Astrocyte of the cerebellum (primary cell): Measurements from ENCODE around the gene COL23A1.

ENCODE experiments used
- DNase-seq: peaks from one replicate; pipeline ENCODE4 v3.0.0-alpha.2; 2011; ENCODE audit warnings: low read depth
- H3K4me3 ChIP-seq: 2 replicates; pipeline ENCODE4 v1.5.1; 2011; ENCODE audit warnings: mild to moderate bottlenecking, low read depth, low read length, moderate library complexity
- CTCF ChIP-seq: IDR thresholded peaks from 2 replicates; pipeline ENCODE4 v1.5.1; 2012; ENCODE audit warnings: low read length, low read depth, moderate library complexity, mild to moderate bottlenecking; ENCODE audit errors: missing control alignments
- in situ Hi-C: cut with HindIII; loops from 2 replicates; pipeline ENCODE4 v1.10.0; 2017; ENCODE audit warnings: low sequenced_read_pairs

Gene COL23A1

DNA sequence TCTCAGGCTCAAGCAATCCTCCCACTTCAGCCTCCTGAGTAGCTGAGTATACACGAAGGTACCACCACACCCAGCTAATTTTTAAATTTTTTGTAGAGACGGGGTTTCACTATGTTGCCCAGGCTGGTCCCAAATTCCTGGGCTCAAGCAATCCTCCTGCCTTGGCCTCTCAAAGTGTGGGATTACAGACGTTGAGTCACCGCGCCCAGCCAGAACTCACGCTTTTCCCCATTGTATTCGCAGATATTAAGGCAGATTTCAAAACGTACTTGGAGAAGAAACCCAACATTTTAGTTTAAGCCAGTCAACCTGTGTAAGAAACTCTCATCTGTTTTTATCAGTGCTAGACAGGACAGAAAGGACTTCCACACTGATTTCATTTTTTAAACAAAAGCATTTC is 26.6 kb downstream of the COL23A1 start:
- TF ChIP-seq CTCF = no peak
- no peak overlapping the region for H3K4me3 ChIP-seq
- in situ Hi-C loops = no loop called here
- no peak for DNase-seq

GRCh38 chr5:178561746-178562264 is 28.4 kb downstream of the COL23A1 start:
- no peak for DNase-seq
- no peak overlapping the region for H3K4me3 ChIP-seq
- in situ Hi-C loops = no loop called here
- no peak for TF ChIP-seq CTCF

- no peak overlapping the region for H3K4me3 ChIP-seq
- DNase-seq = no peak
- no peak for TF ChIP-seq CTCF
- in situ Hi-C loops = no loop called here
These were observed 29.3 kb downstream of the COL23A1 start for GRCh38 chr5:178560911-178561310.

DNA sequence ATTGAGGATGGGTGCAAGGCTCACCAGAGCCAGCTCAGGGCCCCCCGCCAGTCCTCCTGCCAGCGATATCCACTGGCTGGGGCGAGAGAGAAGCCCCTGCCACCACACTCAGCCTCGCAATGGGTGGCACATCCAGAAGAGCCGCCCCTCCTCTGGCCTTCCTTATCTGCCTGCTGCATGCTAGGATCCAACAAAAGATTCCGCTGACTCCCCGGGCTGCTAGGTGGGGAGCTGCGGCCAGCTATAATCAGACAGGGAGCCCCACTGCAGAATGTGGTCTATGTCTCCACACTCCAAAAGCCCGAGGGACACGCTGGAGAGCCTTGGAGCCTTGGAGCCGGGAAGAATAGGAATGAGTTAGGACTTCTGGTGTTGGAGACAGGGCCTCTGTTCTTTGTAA is 32.8 kb downstream of the COL23A1 start:
- no peak for TF ChIP-seq CTCF
- H3K4me3 ChIP-seq = no peak overlapping the region
- DNase-seq = no peak
- in situ Hi-C loops = no loop called here

GRCh38 chr5:178555771-178556211 is 34.4 kb downstream of the COL23A1 start:
- DNase-seq = no peak
- in situ Hi-C loops = no loop called here
- no peak for TF ChIP-seq CTCF
- no peak overlapping the region for H3K4me3 ChIP-seq

- in situ Hi-C loops = no loop called here
- H3K4me3 ChIP-seq = no peak overlapping the region
- DNase-seq = no peak
- no peak for TF ChIP-seq CTCF
These were observed 35.2 kb downstream of the COL23A1 start for GRCh38 chr5:178555005-178555404.

GRCh38 chr5:178554311-178554710 is 35.9 kb downstream of the COL23A1 start:
- TF ChIP-seq CTCF = no peak
- in situ Hi-C loops = no loop called here
- no peak overlapping the region for H3K4me3 ChIP-seq
- DNase-seq = no peak
